GM11168 (cell line): ENCODE results near the gene HLA-E.

Experiments used
- in situ Hi-C: fragments of 300-500 bp; cut with MboI; formaldehyde crosslinking; loops from one replicate; pipeline ENCODE4 v1.12.0; 2022; ENCODE audit warnings: low sequenced_read_pairs; ENCODE audit not compliant: unreplicated experiment

Gene HLA-E

GRCh38 chr6:30533460-30534294 is 44.4 kb downstream of the HLA-E start:
- in situ Hi-C loops = no loop called here

DNA sequence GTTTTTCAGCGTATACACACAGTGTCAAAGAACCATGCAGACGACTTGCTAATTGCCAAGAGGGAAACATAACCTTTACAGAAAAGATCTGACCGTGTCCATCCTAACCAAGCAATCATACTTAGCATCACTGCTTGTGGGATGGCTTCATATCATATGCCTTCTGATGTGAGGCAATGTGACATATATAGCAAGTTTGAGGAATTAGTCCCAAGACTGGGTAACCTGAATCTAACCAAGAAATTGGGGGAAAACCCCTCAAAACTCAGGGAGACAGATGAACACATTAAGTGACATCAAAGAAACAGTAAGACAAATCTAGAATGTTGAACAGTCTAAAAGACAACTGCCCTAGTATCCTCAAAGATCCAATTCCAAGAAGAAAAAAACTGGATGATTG is 48.6 kb downstream of the HLA-E start:
- in situ Hi-C loops = no loop called here

DNA sequence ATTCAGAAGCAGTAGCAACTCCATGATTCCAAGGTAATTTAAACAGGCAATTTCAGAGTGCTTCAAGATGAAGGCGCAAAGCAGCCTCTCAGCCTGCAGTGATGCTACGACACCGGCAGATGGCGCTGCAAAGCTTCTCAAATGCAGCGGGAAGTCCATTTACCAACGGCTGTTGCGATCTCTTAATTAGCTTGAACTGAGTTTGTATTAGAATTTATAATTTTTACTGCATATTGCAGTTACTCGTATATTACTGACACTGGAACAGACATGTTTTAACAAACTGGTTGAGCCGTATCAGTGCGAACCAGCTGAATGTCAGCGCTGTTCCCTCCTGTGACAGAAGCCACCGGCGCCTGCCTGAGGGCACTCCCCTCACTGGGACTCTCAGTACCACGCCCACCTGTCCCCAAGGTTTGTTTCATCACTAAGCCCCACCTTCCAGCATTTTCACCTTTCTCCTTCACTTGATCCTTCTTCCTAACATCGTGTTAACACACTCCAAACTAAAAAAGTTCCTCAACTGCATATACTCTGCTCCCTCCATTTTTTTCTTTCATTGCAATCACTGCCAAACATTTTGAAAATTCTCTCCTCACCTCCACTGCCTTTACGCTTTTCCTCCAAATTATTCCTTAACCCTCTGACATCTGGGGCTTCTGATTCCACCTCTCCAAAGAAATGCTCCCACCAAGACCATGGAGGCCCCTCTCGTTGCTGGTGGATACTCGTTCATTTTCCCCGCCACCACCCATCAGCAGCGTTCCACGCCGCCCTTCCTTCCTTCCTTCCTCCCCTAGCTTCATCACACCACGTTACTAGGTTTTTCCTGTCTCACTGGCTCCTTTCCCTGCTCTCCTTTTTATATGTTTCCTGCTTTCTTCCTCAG is 52.5 kb downstream of the HLA-E start:
- in situ Hi-C loops = loop anchor here (5.0 kb wide), 1 partner anchor 59 kb away; no protein-coding TSS in a partner anchor

DNA sequence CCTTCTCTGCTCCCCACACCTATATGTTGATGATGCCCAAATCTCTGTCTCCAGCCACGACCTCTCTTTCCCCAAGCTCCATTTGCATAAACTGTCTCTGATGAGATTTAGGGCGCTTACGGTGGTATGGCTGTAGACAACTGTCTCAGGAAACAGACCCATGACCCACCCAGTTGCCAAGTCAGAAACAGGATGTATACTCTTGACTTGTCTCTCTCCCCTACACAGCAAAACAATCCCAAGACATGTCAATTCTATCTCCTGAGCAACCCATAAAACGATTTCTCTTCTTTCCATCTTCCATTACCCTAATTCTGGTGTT is 53.1 kb downstream of the HLA-E start:
- in situ Hi-C loops = loop anchor here (5.0 kb wide), 1 partner anchor 60 kb away; no protein-coding TSS in a partner anchor

DNA sequence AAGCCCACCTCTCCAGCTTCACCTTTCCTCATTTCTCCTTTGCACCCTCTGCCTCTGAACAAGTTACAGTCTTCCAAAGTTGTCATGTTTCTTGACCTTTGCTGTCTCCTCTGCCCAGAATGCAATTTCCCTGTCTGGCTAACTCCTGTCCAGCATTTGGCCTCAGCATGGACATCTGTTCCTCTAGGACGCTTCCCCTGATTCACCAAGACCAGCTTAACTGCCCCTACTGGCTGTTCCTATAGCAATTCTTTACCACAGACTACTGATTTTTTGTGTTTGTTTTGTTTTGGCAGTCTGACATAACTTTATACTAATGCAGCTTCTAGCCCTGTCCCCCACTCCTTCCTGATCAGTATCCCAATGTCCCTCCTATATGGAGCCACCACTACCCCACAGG is 53.6 kb downstream of the HLA-E start:
- in situ Hi-C loops = loop anchor here (5.0 kb wide), 1 partner anchor 61 kb away; no protein-coding TSS in a partner anchor
